Measurements from ENCODE around the gene CEP250.

The CEP250 gene

DNA sequence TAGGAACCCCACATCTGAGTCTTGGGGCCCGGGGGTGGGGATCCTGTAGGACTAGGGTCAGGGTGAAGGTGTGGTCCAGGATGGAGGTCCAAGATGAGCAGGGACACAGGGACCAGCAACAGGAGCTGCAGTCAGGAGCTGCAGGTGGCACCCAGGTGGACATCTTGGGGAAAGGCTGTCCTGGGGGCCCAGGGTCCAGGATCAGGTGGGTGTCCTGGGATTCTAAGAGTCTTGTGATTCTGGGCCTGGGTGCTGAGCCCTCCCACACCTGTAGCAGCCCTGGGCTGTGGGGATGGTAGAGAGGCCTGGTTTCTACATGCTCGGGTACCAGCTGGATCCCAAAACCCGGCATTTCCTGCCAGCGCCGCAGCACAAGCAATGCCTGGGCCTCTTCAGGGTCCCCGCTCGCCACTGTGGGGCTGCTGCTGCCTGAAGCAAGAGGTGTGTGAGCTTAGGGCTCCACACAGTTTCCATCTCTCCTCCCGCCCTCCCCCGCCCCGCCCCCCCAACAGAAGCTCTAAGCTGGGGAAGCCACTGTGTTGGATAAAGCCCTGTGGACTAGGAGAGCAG is 107.2 kb downstream of the CEP250 start:
- peaks cover 9% of the 10 kb centered on the region for H3K4me1 ChIP-seq (ENCODE audit: control insufficient read depth, insufficient read depth, low read depth, low read length)
- no peak overlapping the region for H4K8ac ChIP-seq (ENCODE audit: low read length)
- no peak overlapping the region for H2AK5ac ChIP-seq (ENCODE audit: low read length, severe bottlenecking)
- no peak overlapping the region for H3K18ac ChIP-seq (ENCODE audit: low read depth in 1 of 2, low read length in 2 of 2)
- H3K9me3 ChIP-seq (ENCODE audit: control insufficient read depth, low read length) = no peaks in the 10 kb centered on the region
- no peak overlapping the region for H2AFZ ChIP-seq (ENCODE audit: low read depth, low read length)
- no peak overlapping the region for H3K4me3 ChIP-seq (ENCODE audit: insufficient read depth in 1 of 2, low read depth in 1 of 2, low read length in 2 of 2)
- peaks cover 0 to 4% of the 10 kb centered on the region in 2 experiments for H3K27me3 ChIP-seq (ENCODE audit: control insufficient read depth in 1 of 2, insufficient read depth in 1 of 2, low read length in 2 of 2)
- no peak overlapping the region for H3K23ac ChIP-seq (ENCODE audit: low read length in 2 of 2)
- no peak overlapping the region for H2BK12ac ChIP-seq (ENCODE audit: low read length in 2 of 2)
- 97% methylated on average over 5 of the region's 10 CpGs for WGBS
- H3K14ac ChIP-seq (ENCODE audit: low read length in 2 of 2) = no peak overlapping the region
- H2BK15ac ChIP-seq (ENCODE audit: low read depth, poor library complexity, severe bottlenecking) = no peak overlapping the region
- H2BK120ac ChIP-seq (ENCODE audit: low read depth, low read length) = no peak overlapping the region
- no peak overlapping the region for H3K9ac ChIP-seq (ENCODE audit: low read length)
- H3K27ac ChIP-seq (ENCODE audit: low read length, poor library complexity, severe bottlenecking) = no peak overlapping the region
- peaks cover 12 to 32% of the 10 kb centered on the region in 2 experiments for H3K36me3 ChIP-seq (ENCODE audit: control insufficient read depth in 1 of 2, insufficient read depth in 2 of 2, low read depth in 1 of 2, low read length in 2 of 2)
- no peak overlapping the region for H4K91ac ChIP-seq (ENCODE audit: low read length)
- H3K4me2 ChIP-seq (ENCODE audit: low read length, poor library complexity, severe bottlenecking) = no peak overlapping the region
- no peak for DNase-seq
- no peak overlapping the region for H2BK5ac ChIP-seq (ENCODE audit: low read depth, low read length, poor library complexity, severe bottlenecking)
- no peaks in the 10 kb centered on the region for H3K79me1 ChIP-seq (replicated peaks; ENCODE audit: low read length, poor library complexity, severe bottlenecking)
- no peak overlapping the region for H3K4ac ChIP-seq (ENCODE audit: low read depth in 1 of 2, low read length in 2 of 2)

- Histone ChIP-seq H3K9ac (ENCODE audit: low read length) (no peak overlapping the region), H3K4me1 (ENCODE audit: control insufficient read depth, insufficient read depth, low read depth, low read length) (peaks cover 9% of the 10 kb centered on the region), H3K27ac (ENCODE audit: low read length, poor library complexity, severe bottlenecking) (no peak overlapping the region), H3K4me2 (ENCODE audit: low read length, poor library complexity, severe bottlenecking) (no peak overlapping the region), H2BK5ac (ENCODE audit: low read depth, low read length, poor library complexity, severe bottlenecking) (no peak overlapping the region), H3K23ac (ENCODE audit: low read length in 2 of 2) (no peak overlapping the region), H2BK12ac (ENCODE audit: low read length in 2 of 2) (no peak overlapping the region), H2BK15ac (ENCODE audit: low read depth, poor library complexity, severe bottlenecking) (no peak overlapping the region), H3K4ac (ENCODE audit: low read depth in 1 of 2, low read length in 2 of 2) (no peak overlapping the region), H3K9me3 (ENCODE audit: control insufficient read depth, low read length) (no peaks in the 10 kb centered on the region), H3K4me3 (ENCODE audit: insufficient read depth in 1 of 2, low read depth in 1 of 2, low read length in 2 of 2) (no peak overlapping the region), H2AFZ (ENCODE audit: low read depth, low read length) (no peak overlapping the region), H3K79me1 (replicated peaks; ENCODE audit: low read length, poor library complexity, severe bottlenecking) (no peaks in the 10 kb centered on the region), H3K36me3 (ENCODE audit: control insufficient read depth in 1 of 2, insufficient read depth in 2 of 2, low read depth in 1 of 2, low read length in 2 of 2) (peaks cover 5 to 20% of the 10 kb centered on the region in 2 experiments), H4K91ac (ENCODE audit: low read length) (no peak overlapping the region), H3K18ac (ENCODE audit: low read depth in 1 of 2, low read length in 2 of 2) (no peak overlapping the region), H2BK120ac (ENCODE audit: low read depth, low read length) (no peak overlapping the region), H3K14ac (ENCODE audit: low read length in 2 of 2) (no peak overlapping the region), H4K8ac (ENCODE audit: low read length) (no peak overlapping the region), H3K27me3 (ENCODE audit: control insufficient read depth in 1 of 2, insufficient read depth in 1 of 2, low read length in 2 of 2) (peaks cover 0 to 4% of the 10 kb centered on the region in 2 experiments), H2AK5ac (ENCODE audit: low read length, severe bottlenecking) (no peak overlapping the region)
- WGBS = 96% methylated on average over 9 of the region's 10 CpGs
- no peak for DNase-seq
Measured at GRCh38 chr20:35563834-35564233, 108.4 kb downstream of the CEP250 start.

DNA sequence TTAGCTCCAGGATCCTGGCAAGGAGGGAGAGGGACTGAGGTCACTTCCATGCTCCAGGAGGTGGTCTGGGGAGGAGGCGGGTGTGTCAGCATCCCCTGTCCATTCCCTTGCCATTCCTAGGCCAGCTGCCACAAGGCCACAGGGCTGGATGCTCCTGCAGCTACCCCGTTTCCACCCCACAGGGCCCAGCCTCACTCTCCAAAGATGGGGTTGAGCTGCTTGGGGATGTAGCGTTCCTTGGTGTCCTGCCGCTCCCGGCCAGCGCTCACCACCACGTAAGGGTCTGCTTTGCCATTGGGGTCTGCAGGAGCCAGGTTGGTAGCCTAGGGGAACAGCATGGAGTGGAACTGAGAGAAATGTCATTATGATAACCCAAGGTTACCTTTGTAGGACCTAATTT is 109.5 kb downstream of the CEP250 start:
- Histone ChIP-seq H2BK12ac (ENCODE audit: low read length in 2 of 2) (no peak overlapping the region), H2BK15ac (ENCODE audit: low read depth, poor library complexity, severe bottlenecking) (no peak overlapping the region), H2AFZ (ENCODE audit: low read depth, low read length) (no peak overlapping the region), H3K4me2 (ENCODE audit: low read length, poor library complexity, severe bottlenecking) (no peak overlapping the region), H3K4ac (ENCODE audit: low read depth in 1 of 2, low read length in 2 of 2) (no peak overlapping the region), H4K91ac (ENCODE audit: low read length) (no peak overlapping the region), H3K79me1 (replicated peaks; ENCODE audit: low read length, poor library complexity, severe bottlenecking) (no peaks in the 10 kb centered on the region), H2BK120ac (ENCODE audit: low read depth, low read length) (no peak overlapping the region), H3K36me3 (ENCODE audit: control insufficient read depth in 1 of 2, insufficient read depth in 2 of 2, low read depth in 1 of 2, low read length in 2 of 2) (peaks cover 0 to 9% of the 10 kb centered on the region in 2 experiments), H3K4me3 (ENCODE audit: insufficient read depth in 1 of 2, low read depth in 1 of 2, low read length in 2 of 2) (no peak overlapping the region), H3K14ac (ENCODE audit: low read length in 2 of 2) (no peak overlapping the region), H3K23ac (ENCODE audit: low read length in 2 of 2) (no peak overlapping the region), H3K9ac (ENCODE audit: low read length) (no peak overlapping the region), H4K8ac (ENCODE audit: low read length) (no peak overlapping the region), H2AK5ac (ENCODE audit: low read length, severe bottlenecking) (no peak overlapping the region), H3K27me3 (ENCODE audit: control insufficient read depth in 1 of 2, insufficient read depth in 1 of 2, low read length in 2 of 2) (peaks cover 0 to 4% of the 10 kb centered on the region in 2 experiments), H3K9me3 (ENCODE audit: control insufficient read depth, low read length) (no peaks in the 10 kb centered on the region), H3K18ac (ENCODE audit: low read depth in 1 of 2, low read length in 2 of 2) (no peak overlapping the region), H3K4me1 (ENCODE audit: control insufficient read depth, insufficient read depth, low read depth, low read length) (peaks cover 9% of the 10 kb centered on the region), H3K27ac (ENCODE audit: low read length, poor library complexity, severe bottlenecking) (no peak overlapping the region), H2BK5ac (ENCODE audit: low read depth, low read length, poor library complexity, severe bottlenecking) (no peak overlapping the region)
- DNase-seq = no peak
- WGBS = 92% methylated on average over 6 of the region's 7 CpGs

- 25% methylated on average over 2 of the region's 2 CpGs for WGBS
Measured at GRCh38 chr20:35568645-35569044, 113.2 kb downstream of the CEP250 start.

More at GRCh38 chr20:35568645-35569044, 113.2 kb downstream of the CEP250 start:
- Histone ChIP-seq H3K27me3 (ENCODE audit: control insufficient read depth in 1 of 2, insufficient read depth in 1 of 2, low read length in 2 of 2) (peaks cover 0 to 4% of the 10 kb centered on the region in 2 experiments), H3K4me2 (ENCODE audit: low read length, poor library complexity, severe bottlenecking) (no peak overlapping the region), H3K4ac (ENCODE audit: low read depth in 1 of 2, low read length in 2 of 2) (no peak overlapping the region), H3K14ac (ENCODE audit: low read length in 2 of 2) (no peak overlapping the region), H4K91ac (ENCODE audit: low read length) (no peak overlapping the region), H2BK15ac (ENCODE audit: low read depth, poor library complexity, severe bottlenecking) (no peak overlapping the region), H3K27ac (ENCODE audit: low read length, poor library complexity, severe bottlenecking) (no peak overlapping the region), H3K23ac (ENCODE audit: low read length in 2 of 2) (no peak overlapping the region), H3K9me3 (ENCODE audit: control insufficient read depth, low read length) (peaks cover 5% of the 10 kb centered on the region), H3K18ac (ENCODE audit: low read depth in 1 of 2, low read length in 2 of 2) (no peak overlapping the region), H3K79me1 (replicated peaks; ENCODE audit: low read length, poor library complexity, severe bottlenecking) (no peaks in the 10 kb centered on the region), H2BK5ac (ENCODE audit: low read depth, low read length, poor library complexity, severe bottlenecking) (no peak overlapping the region), H4K8ac (ENCODE audit: low read length) (no peak overlapping the region), H2BK12ac (ENCODE audit: low read length in 2 of 2) (no peak overlapping the region), H2AFZ (ENCODE audit: low read depth, low read length) (no peak overlapping the region), H3K4me3 (ENCODE audit: insufficient read depth in 1 of 2, low read depth in 1 of 2, low read length in 2 of 2) (no peak overlapping the region), H2AK5ac (ENCODE audit: low read length, severe bottlenecking) (no peak overlapping the region), H3K4me1 (ENCODE audit: control insufficient read depth, insufficient read depth, low read depth, low read length) (no peaks in the 10 kb centered on the region), H2BK120ac (ENCODE audit: low read depth, low read length) (no peak overlapping the region), H3K9ac (ENCODE audit: low read length) (no peak overlapping the region), H3K36me3 (ENCODE audit: control insufficient read depth in 1 of 2, insufficient read depth in 2 of 2, low read depth in 1 of 2, low read length in 2 of 2) (peaks cover 0 to 5% of the 10 kb centered on the region in 2 experiments)
- DNase-seq = no peak

All from mesenchymal stem cell (in vitro differentiated cells and primary cell).